ENCODE measurements around the gene GRIP1.

DNA sequence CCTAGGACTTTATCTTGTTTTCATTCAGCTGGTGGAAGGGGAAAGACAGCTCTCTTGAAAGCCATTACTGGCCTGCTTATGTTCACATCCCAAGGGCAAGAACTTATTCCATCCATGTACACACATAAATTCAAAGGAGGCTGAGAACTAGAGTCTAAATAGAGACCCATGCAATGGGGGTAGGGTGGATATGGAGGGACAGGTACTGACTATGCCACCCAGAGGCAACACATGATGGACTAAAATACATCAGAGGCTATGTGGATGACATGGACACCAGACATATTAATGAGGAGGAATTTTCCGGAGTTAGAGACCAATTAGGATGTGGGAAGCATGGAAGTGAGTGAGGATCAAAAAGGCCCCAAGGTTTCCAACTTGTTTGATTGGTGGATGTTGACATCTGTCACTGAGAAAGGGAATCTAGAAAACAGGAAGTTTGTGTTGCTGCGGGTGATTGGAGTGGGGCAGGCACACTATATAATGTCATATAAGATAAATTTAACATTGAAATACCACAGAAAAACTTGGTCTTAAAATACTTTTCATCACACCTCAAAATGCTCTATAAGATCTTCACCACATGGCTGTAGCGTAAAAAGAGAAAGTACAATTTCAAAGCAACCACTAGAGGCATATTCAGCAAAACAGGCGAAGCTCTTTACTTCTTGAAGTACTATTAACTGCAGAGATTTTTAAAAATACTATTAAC, 130.4 kb downstream of the GRIP1 start:
- TF ChIP-seq, protein P1, sequence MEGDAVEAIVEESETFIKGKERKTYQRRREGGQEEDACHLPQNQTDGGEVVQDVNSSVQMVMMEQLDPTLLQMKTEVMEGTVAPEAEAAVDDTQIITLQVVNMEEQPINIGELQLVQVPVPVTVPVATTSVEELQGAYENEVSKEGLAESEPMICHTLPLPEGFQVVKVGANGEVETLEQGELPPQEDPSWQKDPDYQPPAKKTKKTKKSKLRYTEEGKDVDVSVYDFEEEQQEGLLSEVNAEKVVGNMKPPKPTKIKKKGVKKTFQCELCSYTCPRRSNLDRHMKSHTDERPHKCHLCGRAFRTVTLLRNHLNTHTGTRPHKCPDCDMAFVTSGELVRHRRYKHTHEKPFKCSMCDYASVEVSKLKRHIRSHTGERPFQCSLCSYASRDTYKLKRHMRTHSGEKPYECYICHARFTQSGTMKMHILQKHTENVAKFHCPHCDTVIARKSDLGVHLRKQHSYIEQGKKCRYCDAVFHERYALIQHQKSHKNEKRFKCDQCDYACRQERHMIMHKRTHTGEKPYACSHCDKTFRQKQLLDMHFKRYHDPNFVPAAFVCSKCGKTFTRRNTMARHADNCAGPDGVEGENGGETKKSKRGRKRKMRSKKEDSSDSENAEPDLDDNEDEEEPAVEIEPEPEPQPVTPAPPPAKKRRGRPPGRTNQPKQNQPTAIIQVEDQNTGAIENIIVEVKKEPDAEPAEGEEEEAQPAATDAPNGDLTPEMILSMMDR (IDR thresholded peaks at IDR 0.05) = no peak
- no peak for TF ChIP-seq POLR2AphosphoS5 (IDR thresholded peaks at IDR 0.05)
- TF ChIP-seq POLR2A (IDR thresholded peaks at IDR 0.05) = no peak
